Measurements from ENCODE around the gene SLC9A9.

Gene SLC9A9

DNA sequence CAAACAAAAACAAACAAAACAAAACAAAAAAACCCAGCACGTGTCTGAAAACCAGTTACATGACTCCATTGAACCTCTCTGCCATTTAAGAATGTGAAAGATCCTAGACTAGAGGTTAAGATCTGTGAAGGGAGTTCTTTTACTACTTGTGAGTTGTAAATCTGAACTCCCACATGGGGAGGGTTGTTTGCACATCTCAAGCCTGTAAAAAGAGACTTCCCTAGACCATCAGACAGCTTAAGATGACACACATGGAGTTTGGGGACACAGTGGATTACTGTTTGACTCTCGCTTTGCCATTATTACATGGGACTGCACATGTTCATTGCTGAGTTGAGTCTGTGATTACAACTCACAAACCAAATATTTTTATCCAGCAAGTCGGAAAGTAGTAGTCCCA lies 171.5 kb downstream of the SLC9A9 start:
- DNase-seq: no peak

- no peak for DNase-seq
Observed at GRCh38 chr3:143676021-143676420, 172.2 kb downstream of the SLC9A9 start.

DNA sequence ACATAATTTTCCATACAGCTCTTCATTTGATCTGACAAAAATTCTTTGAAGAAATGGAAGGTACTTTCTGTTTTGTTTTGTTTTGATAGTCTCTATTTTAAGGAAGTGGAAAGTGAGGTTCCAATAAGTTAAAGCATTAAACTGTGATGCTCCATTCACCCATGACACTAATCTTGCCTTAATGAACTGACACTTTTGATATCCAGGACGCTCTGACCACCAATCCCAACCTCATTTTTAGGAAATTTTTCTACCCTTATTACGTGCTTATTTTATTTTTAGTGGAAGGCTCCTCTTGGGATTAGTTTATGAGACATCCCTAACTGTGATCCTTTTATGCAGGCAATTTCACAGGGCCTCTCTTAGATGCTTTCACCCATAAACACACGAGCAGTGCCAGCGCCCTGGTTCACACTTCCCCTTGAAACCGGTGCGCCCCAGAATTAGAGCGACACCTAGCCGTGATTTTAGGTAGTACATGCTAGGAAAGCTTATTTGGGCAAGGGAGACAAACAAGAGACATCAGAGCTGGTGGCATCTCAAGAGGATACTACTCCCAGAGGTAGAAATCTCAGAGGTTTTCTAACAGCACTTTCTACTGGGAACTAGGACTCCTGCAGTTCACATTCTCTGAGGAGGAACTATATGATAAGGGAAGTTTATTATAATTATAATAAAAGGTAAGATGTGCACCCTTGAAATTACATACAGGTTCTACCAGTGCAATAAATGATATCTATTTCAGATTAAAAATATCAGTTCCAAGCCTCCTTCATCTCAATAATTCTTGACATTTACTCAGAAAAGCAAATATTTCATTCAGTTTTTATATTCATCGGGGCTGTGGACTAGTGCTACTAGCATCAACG lies 173.9 kb downstream of the SLC9A9 start:
- peak; percentile 61 for DNase-seq

- DNase-seq: no peak
Observed at GRCh38 chr3:143672396-143673165, 175.7 kb downstream of the SLC9A9 start.

- no peak for DNase-seq
Observed at GRCh38 chr3:143671626-143672025, 176.6 kb downstream of the SLC9A9 start.

DNA sequence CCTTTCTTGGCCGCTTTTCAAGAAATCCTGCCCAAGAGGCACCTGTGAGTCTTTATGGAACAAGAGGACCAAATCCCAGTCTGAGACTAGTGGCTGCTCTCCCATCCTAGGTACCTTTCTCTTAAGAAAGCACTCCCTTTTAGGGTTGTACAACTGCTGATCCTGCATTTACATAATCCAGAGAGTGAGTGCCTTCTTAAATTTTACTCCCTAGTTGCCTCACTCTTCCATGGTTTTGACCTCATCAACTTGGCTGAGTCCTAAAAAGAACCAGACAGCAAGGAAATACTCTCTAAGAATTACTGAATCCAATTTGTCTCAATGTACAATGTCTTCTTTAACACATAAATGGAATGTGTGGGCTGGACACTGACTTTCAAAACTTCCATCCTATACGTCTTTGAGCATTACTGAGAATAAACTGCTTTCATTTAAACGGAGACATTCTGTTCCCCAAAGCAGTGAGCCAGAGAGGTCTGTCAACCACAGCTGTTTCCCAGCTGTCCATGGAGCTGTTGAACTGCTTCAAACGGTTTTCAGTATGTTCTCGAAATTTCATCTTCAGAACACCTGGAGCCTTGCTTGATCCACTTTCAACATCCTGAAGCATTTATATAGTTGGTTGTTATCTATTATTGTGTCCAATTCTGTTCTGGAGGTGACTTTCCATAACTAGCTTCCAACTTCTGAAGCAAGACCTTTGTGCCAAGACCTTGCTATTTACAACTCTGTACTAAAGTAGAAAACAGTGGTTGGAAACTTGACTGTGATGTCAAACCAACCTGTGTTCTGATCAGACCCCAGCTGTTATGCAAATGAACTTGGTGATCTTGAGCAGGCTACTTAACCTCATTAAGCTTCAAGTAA lies 179.1 kb downstream of the SLC9A9 start:
- DNase-seq: no peak

GRCh38 chr3:143668385-143668784 lies 179.9 kb downstream of the SLC9A9 start:
- DNase-seq: no peak

- no peak for DNase-seq
Observed at GRCh38 chr3:143661677-143662076, 186.6 kb downstream of the SLC9A9 start.

DNA sequence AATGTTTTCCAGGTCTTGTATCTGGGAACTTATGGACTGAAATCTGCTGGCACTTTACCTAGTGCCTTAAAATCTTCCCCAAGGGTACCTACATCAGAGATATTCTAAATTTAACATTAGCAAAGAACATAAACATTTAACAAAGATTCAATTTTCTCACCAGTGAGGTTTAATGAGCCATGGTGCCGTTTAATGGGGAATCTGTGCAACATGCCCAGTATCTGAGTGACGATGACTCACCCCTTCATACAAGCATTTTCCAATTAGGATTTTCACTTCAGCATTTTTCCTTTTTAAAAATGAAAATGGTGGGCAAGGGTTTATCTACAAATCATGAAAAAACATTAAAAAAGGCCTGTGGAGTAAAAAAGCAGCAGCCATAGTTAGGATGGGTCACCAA lies 189.4 kb downstream of the SLC9A9 start:
- peak; percentile 24 for DNase-seq

GRCh38 chr3:143658116-143658515 lies 190.2 kb downstream of the SLC9A9 start:
- no peak for DNase-seq

DNA sequence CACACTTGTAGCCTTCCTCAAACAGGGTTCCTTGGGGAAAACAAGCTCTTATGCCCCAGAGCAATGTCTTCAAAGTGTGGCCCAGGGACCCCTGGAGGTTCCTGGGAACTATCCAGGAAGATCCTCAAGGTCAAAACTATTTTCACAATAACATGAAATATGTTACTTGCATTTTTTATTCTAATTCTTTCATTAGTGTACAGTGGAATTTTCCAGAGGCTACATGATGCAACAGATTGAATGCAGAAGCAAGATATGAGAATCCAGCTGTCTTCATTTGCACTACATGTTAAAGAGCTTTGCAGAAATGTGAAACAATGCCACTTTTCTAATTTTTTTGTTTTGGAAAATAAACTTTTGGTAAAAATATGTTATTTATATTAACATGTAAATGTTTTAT lies 190.9 kb downstream of the SLC9A9 start:
- no peak for DNase-seq

DNA sequence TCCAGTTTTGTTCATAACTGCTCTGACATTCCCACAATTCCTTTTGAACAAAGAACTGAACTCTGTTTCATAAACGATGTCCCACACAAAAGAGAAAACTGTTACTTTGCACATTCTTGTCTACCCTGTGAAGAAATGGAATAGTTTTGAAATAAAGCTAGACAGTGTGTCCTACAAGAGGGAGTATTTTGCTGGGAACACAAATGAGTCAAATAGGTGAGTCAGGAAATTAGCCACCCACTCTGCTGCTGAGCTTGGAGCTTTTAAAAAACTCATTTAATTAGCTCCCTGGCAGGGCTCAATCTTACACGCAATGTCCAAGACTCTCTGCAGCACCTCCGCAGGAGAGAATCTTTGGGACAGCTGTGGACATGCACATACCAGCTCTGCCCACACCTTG lies 193.4 kb downstream of the SLC9A9 start:
- DNase-seq: peak; percentile 68

DNA sequence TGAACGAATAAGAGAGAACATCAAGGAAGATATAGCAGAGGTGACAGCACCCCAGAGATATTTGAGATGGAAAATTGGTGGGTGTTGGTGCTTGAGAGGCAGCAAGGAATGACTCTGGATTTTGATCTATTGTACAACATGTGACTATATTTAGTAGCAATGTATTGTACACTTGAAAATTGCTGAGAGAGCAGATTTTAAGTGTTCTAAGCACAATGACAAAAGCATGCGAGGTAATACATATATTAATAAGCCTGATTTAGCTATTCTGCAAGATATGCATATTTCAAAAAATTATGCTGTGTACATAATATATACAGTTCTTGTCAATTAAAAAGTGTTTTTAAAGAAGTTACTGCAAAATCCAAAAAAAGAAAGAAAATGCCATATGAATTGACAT lies 194.3 kb downstream of the SLC9A9 start:
- no peak for DNase-seq

GRCh38 chr3:143653493-143653892 lies 194.8 kb downstream of the SLC9A9 start:
- DNase-seq: no peak

- DNase-seq: no peak
Observed at GRCh38 chr3:143652118-143652517, 196.2 kb downstream of the SLC9A9 start.

DNA sequence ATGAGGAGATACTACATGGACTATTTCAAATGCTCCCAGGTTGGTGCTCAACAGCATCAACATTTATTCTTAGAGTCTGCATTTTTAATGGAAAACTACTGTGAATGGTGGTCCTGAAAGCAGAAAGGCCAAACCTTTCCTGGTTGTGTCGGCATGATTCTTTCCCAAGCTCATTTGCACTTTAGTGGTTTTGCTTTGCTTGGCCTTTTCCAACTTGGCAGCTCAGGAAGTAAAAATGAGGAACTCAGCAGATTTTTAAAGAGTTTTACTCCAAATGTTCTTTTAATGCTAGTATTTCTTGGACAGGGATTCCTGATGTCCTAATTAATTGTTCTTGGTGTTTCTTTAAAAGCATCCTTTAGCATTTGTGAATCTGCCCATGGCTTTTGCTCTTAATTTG lies 197.4 kb downstream of the SLC9A9 start:
- DNase-seq: no peak

DNA sequence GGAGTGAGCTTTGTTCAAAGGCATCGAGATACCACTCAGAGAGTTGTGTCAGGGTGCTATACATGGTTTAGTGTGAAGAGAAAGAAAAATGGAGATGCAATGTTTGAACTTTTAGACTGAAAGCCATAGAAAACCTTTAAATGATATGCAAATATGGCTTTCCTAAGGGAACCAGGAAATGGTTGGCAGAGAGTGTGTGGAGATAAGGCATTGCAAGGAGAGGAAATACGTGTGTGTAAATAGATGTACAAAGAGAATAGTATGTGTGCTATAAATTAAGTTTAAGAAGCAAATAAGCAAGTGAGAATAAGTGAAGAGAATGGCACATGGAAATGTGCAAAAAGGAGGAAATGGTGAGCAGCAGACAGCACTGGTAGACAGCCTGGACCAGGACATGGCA lies 198.1 kb downstream of the SLC9A9 start:
- no peak for DNase-seq

DNA sequence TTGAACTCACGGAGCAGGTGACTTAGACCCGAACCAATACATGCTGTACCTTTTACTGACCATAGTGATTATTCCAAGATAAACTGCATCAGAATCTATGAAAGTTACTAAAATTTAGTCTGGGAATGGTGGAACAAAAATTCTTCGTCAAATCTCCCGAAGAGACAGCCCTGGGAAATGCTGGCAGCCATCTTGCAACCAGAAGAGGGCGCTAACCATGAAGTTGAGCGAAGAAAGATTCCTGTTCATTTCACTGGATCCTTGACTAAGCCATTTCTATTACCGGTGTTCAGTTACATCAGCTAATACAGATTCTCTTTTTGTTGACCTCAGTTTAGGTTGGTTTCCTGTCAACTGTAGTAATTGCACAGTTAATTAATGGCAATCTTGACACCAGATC lies 199.6 kb downstream of the SLC9A9 start:
- DNase-seq: no peak

GRCh38 chr3:143648218-143648617 lies 200.1 kb downstream of the SLC9A9 start:
- no peak for DNase-seq

- DNase-seq: peak; percentile 89
Observed at GRCh38 chr3:143644370-143645089, 203.7 kb downstream of the SLC9A9 start.

- DNase-seq: no peak
Observed at GRCh38 chr3:143643905-143644304, 204.4 kb downstream of the SLC9A9 start.

GRCh38 chr3:143640774-143641173 lies 207.5 kb downstream of the SLC9A9 start:
- no peak for DNase-seq

DNA sequence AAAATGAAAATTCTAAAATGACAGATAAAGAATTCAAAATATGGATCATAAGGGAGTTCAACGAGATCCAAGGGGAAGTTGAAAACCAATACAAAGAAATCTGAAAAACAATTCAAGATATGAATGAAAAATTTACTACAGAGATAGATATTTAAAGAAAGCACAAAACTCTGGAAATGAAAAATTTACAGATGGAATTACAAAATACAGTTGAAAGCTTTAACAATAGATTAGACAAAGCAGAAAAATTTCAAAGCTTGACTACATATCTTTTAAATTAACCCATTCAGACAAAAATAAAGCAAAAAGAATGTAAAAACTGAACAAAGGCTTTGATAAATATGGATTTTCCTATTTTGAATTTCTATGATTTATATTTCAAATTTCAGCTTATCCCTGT lies 211.1 kb downstream of the SLC9A9 start:
- DNase-seq: no peak
